Fibroblast of lung (primary cell): Measurements from ENCODE around the gene GBP4. TPM values are rescaled to one million over a fixed set of nuclear protein-coding genes. Genes with fewer than 3 reads are reported as not detected.

Source experiments
- DNase-seq, 2 donors: peaks; one replicate each; pipeline versions ENCODE4 v3.0.0 to v3.0.0-alpha.2; 2010; ENCODE audit warnings: low read depth in 2 of 2
- H2AFZ ChIP-seq: 2 replicates; pipeline ENCODE4 v1.5.1; 2012; ENCODE audit warnings: low read length, control low read depth, inconsistent platforms
- H3K27ac ChIP-seq: 2 replicates; pipeline ENCODE4 v1.5.1; 2011; ENCODE audit warnings: low read length, control low read depth; ENCODE audit not compliant: insufficient read depth
- H3K27me3 ChIP-seq: 2 replicates; pipeline ENCODE4 v1.5.1; 2011; ENCODE audit warnings: mild to moderate bottlenecking, low read length; ENCODE audit not compliant: control insufficient read depth, insufficient read depth
- H3K36me3 ChIP-seq: 2 replicates; pipeline ENCODE4 v1.5.1; 2011; ENCODE audit warnings: low read length; ENCODE audit not compliant: control insufficient read depth, insufficient read depth
- H3K4me1 ChIP-seq: 2 replicates; pipeline ENCODE4 v1.5.1; 2011; ENCODE audit warnings: low read length; ENCODE audit not compliant: control insufficient read depth, insufficient read depth; ENCODE audit errors: extremely low read depth
- H3K4me2 ChIP-seq: 2 replicates; pipeline ENCODE4 v1.5.1; 2011; ENCODE audit warnings: low read length, control low read depth; ENCODE audit not compliant: insufficient read depth; ENCODE audit errors: extremely low read depth
- H3K4me3 ChIP-seq, 4 experiments: fragments of 200-600 bp in 1 of 4; sonication (generic) in 1 of 4; replicated peaks in 1 of 4; 2 replicates each; pipeline ENCODE4 v1.5.1; 2011 to 2016; ENCODE audit warnings: low read length in 4 of 4, low read depth in 3 of 4, mild to moderate bottlenecking in 3 of 4, control low read depth in 2 of 4, inconsistent platforms in 1 of 4, mixed read lengths in 1 of 4; ENCODE audit not compliant: insufficient read depth in 1 of 4; ENCODE audit errors: control extremely low read depth in 1 of 4
- H3K79me2 ChIP-seq: 2 replicates; pipeline ENCODE4 v1.5.1; 2012; ENCODE audit warnings: mild to moderate bottlenecking, low read length, inconsistent platforms; ENCODE audit not compliant: control insufficient read depth, insufficient read depth
- H3K9ac ChIP-seq: 2 replicates; pipeline ENCODE4 v1.5.1; 2011; ENCODE audit warnings: mild to moderate bottlenecking, low read length, control low read depth; ENCODE audit not compliant: insufficient read depth
- H3K9me3 ChIP-seq: 2 replicates; pipeline ENCODE4 v1.5.1; 2012; ENCODE audit warnings: low read depth, low read length; ENCODE audit not compliant: control insufficient read depth, insufficient read depth
- H4K20me1 ChIP-seq: 2 replicates; pipeline ENCODE4 v1.5.1; 2011; ENCODE audit warnings: low read length; ENCODE audit not compliant: control insufficient read depth, insufficient read depth; ENCODE audit errors: extremely low read depth
- EZH2 ChIP-seq: IDR thresholded peaks from 2 replicates; pipeline ENCODE4 v1.5.1; 2012; ENCODE audit warnings: low read length, control low read depth, mild to moderate bottlenecking; ENCODE audit errors: missing control alignments
- polyA plus RNA-seq, 2 donors: library from polyadenylated mRNA; depleted of rRNA in 1 of 2; stranded (reverse) in 1 of 2; unstranded in 1 of 2; fragments of >200 nt; gene quantifications; 2 replicates each; pipeline ENCODE4 v1.2.1, GENCODE V29; 2011 to 2012; ENCODE audit warnings: missing spikeins in 1 of 2
- total RNA-seq: library from RNA; depleted of rRNA; stranded (reverse); fragments of >200 nt; gene quantifications from 2 replicates; pipeline ENCODE4 v1.2.1, GENCODE V29; 2014
- TF ChIP-seq, protein P1 (sequence below), 2 donors: IDR thresholded peaks in 1 of 2; conservative IDR thresholded peaks in 1 of 2; 1 replicate in 1 of 2; 2 replicates in 1 of 2; pipeline ENCODE4 v1.5.1; 2011 to 2012; ENCODE audit warnings: low read length in 2 of 2, control low read depth in 1 of 2, inconsistent platforms in 1 of 2, low read depth in 1 of 2, mild to moderate bottlenecking in 1 of 2

GBP4 gene
- total and polyA plus RNA-seq, 2 donors (not counting 1 experiment from before 2014, with no cell fraction given), result 0.50 to 1.3 TPM

DNA sequence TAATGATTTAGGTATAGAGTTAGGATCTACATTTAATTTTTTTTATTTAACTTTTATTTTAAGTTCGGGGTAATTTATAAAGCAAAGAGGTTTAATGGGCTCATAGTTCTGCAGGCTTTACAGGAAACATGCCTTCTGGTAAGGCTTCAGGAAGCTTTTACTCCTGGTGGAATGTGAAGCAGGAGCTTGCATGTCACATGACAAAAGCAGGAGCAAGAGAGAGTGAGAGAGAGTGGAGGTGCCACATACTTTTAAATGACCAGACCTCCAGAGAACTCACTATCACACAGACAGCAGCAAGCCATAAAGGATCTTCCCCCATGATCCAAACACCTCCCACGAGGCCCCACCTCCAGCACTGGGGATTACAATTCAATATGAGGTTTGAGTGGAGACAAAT, 55.3 kb downstream of the GBP4 start:
- Histone ChIP-seq H3K79me2 (no peaks in the 10 kb centered on the region), H2AFZ (no peak overlapping the region), H3K4me1 (no peaks in the 10 kb centered on the region), H3K4me3 (no peak overlapping the region), H3K36me3 (no peaks in the 10 kb centered on the region), H3K27ac (no peak overlapping the region), H3K9ac (no peak overlapping the region), H3K4me2 (no peak overlapping the region), H3K9me3 (no peaks in the 10 kb centered on the region), H4K20me1 (no peaks in the 10 kb centered on the region), H3K27me3 (no peaks in the 10 kb centered on the region)
- DNase-seq, result no peak
- TF ChIP-seq EZH2, result no peak
- TF ChIP-seq, protein P1, sequence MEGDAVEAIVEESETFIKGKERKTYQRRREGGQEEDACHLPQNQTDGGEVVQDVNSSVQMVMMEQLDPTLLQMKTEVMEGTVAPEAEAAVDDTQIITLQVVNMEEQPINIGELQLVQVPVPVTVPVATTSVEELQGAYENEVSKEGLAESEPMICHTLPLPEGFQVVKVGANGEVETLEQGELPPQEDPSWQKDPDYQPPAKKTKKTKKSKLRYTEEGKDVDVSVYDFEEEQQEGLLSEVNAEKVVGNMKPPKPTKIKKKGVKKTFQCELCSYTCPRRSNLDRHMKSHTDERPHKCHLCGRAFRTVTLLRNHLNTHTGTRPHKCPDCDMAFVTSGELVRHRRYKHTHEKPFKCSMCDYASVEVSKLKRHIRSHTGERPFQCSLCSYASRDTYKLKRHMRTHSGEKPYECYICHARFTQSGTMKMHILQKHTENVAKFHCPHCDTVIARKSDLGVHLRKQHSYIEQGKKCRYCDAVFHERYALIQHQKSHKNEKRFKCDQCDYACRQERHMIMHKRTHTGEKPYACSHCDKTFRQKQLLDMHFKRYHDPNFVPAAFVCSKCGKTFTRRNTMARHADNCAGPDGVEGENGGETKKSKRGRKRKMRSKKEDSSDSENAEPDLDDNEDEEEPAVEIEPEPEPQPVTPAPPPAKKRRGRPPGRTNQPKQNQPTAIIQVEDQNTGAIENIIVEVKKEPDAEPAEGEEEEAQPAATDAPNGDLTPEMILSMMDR (conservative IDR thresholded peaks at IDR 0.05 in 1 of 2, IDR thresholded peaks at IDR 0.05 in 1 of 2; ENCODE audit: low read depth in 1 of 2, low read length in 2 of 2), result no peak

DNA sequence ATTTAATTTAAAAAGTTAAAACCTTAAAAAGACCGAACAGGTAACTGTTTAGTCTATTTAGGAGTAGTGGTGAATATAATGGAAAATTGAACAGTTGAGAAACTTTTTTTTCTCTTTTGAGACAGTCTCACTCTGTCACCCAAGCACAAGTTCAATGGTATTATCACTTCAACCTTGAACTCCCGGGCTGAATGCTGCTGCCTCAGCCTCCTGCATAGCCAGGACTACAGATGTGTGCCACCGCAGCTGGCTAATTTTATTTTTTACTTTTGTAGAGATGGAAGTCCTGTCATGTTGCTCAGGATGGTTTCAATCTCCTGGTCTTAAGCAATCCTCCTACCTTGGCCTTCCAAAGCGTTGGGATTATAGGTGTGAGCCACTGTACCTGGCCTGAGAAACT, 56.6 kb downstream of the GBP4 start:
- no peak overlapping the region for H2AFZ ChIP-seq
- H3K4me1 ChIP-seq, result no peaks in the 10 kb centered on the region
- H3K27ac ChIP-seq, result no peak overlapping the region
- H3K79me2 ChIP-seq, result no peaks in the 10 kb centered on the region
- H3K9ac ChIP-seq, result no peak overlapping the region
- H3K9me3 ChIP-seq, result no peaks in the 10 kb centered on the region
- H4K20me1 ChIP-seq, result no peaks in the 10 kb centered on the region
- no peak overlapping the region for H3K4me2 ChIP-seq
- no peaks in the 10 kb centered on the region for H3K36me3 ChIP-seq
- no peak for DNase-seq
- H3K27me3 ChIP-seq, result no peaks in the 10 kb centered on the region
- no peak overlapping the region for H3K4me3 ChIP-seq
- TF ChIP-seq EZH2, result no peak
- TF ChIP-seq, protein P1 (conservative IDR thresholded peaks at IDR 0.05 in 1 of 2, IDR thresholded peaks at IDR 0.05 in 1 of 2; ENCODE audit: low read depth in 1 of 2, low read length in 2 of 2), result no peak

DNA sequence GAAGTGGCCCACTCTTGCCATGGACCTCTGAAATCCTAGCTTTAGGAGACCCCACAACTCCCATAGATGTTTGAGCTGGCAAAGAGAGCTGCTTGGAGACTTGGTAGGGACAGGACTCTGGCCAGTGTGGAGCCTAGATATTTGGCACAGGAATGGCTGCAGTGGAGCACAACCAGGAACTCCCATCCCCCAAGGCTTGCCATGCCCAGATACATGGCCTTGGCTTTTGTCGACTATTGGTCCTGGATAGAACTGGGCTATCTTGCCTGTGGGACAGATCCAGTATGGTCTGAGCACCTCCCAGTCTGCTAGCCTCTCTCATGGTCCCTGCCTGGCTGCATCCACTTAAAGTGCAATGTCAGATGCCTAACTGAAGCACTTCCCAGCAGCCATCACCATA, 65.0 kb downstream of the GBP4 start:
- TF ChIP-seq, protein P1 (conservative IDR thresholded peaks at IDR 0.05 in 1 of 2, IDR thresholded peaks at IDR 0.05 in 1 of 2; ENCODE audit: low read depth in 1 of 2, low read length in 2 of 2), result no peak
- no peak for TF ChIP-seq EZH2
- Histone ChIP-seq H3K4me1 (no peaks in the 10 kb centered on the region), H3K4me3 (no peak overlapping the region), H3K79me2 (no peaks in the 10 kb centered on the region), H3K4me2 (no peak overlapping the region), H3K9me3 (no peaks in the 10 kb centered on the region), H2AFZ (no peak overlapping the region), H3K36me3 (no peaks in the 10 kb centered on the region), H3K27me3 (no peaks in the 10 kb centered on the region), H3K9ac (no peak overlapping the region), H3K27ac (no peak overlapping the region), H4K20me1 (no peaks in the 10 kb centered on the region)
- no peak for DNase-seq

Other genes starting within 250 kb of the GBP4 start
- 14.1 and 16.7 TPM in 2 replicates for gene KYAT3, start 206.3 kb downstream of the GBP4 start, total RNA-seq
- 43.5 and 55.9 TPM in 2 replicates for gene KYAT3, start 206.3 kb downstream of the GBP4 start, polyA plus RNA-seq
- 11.2 and 12.1 TPM in 2 replicates for gene RBMXL1, start 206.3 kb downstream of the GBP4 start, total RNA-seq
- 8.5 and 10.9 TPM in 2 replicates for gene RBMXL1, start 206.3 kb downstream of the GBP4 start, polyA plus RNA-seq
- 44.9 and 46.0 TPM in 2 replicates for gene GBP3, start 176.1 kb downstream of the GBP4 start, total RNA-seq
- gene GBP3, start 176.1 kb downstream of the GBP4 start, polyA plus RNA-seq, result 51.5 and 75.1 TPM in 2 replicates
- gene GBP1, start 133.7 kb downstream of the GBP4 start, total RNA-seq, result 35.7 and 45.6 TPM in 2 replicates
- 48.1 and 74.2 TPM in 2 replicates for gene GBP1, start 133.7 kb downstream of the GBP4 start, polyA plus RNA-seq
- gene GBP2, start 72.8 kb downstream of the GBP4 start, total RNA-seq, result 70.7 and 96.8 TPM in 2 replicates
- 19.6 and 50.6 TPM in 2 replicates for gene GBP2, start 72.8 kb downstream of the GBP4 start, polyA plus RNA-seq
- gene GBP7, start 22.9 kb downstream of the GBP4 start, total RNA-seq, result not detected in 2 replicates
- gene GBP7, start 22.9 kb downstream of the GBP4 start, polyA plus RNA-seq, result not detected in 2 replicates
- under 0.01 and 0.17 TPM in 2 replicates for gene GBP5, start 73.9 kb upstream of the GBP4 start, total RNA-seq
- gene GBP5, start 73.9 kb upstream of the GBP4 start, polyA plus RNA-seq, result not detected in 2 replicates
- under 0.01 TPM in 1 of 2 replicates, not detected in the other for gene GBP6, start 165.1 kb upstream of the GBP4 start, total RNA-seq
- gene GBP6, start 165.1 kb upstream of the GBP4 start, polyA plus RNA-seq, result 0.03 TPM in 1 of 2 replicates, not detected in the other